ENCODE measurements around the gene BTBD8.

Gene BTBD8

GRCh38 chr1:92094090-92094489 lies 13.9 kb downstream of the BTBD8 start:
- DNase-seq (ENCODE audit: low read depth): no peak

GRCh38 chr1:92094595-92094994 lies 14.4 kb downstream of the BTBD8 start:
- DNase-seq (ENCODE audit: low read depth): no peak

- DNase-seq (ENCODE audit: low read depth): no peak
Measured at GRCh38 chr1:92095874-92096273, 15.7 kb downstream of the BTBD8 start.

- DNase-seq (ENCODE audit: low read depth): no peak
Measured at GRCh38 chr1:92096317-92096716, 16.2 kb downstream of the BTBD8 start.

GRCh38 chr1:92105546-92106081 lies 25.5 kb downstream of the BTBD8 start:
- no peak for DNase-seq (ENCODE audit: low read depth)

- no peak for DNase-seq (ENCODE audit: low read depth)
Measured at GRCh38 chr1:92108631-92109030, 28.5 kb downstream of the BTBD8 start.

- DNase-seq (ENCODE audit: low read depth): no peak
Measured at GRCh38 chr1:92117526-92117925, 37.4 kb downstream of the BTBD8 start.

GRCh38 chr1:92118826-92119225 lies 38.7 kb downstream of the BTBD8 start:
- DNase-seq (ENCODE audit: low read depth): no peak

GRCh38 chr1:92123868-92124267 lies 43.7 kb downstream of the BTBD8 start:
- DNase-seq (ENCODE audit: low read depth): no peak

- no peak for DNase-seq (ENCODE audit: low read depth)
Measured at GRCh38 chr1:92125204-92125603, 45.1 kb downstream of the BTBD8 start.

- no peak for DNase-seq (ENCODE audit: low read depth)
Measured at GRCh38 chr1:92126088-92126487, 45.9 kb downstream of the BTBD8 start.

GRCh38 chr1:92134331-92134730 lies 54.2 kb downstream of the BTBD8 start:
- no peak for DNase-seq (ENCODE audit: low read depth)

GRCh38 chr1:92136341-92136740 lies 56.2 kb downstream of the BTBD8 start:
- no peak for DNase-seq (ENCODE audit: low read depth)

- no peak for DNase-seq (ENCODE audit: low read depth)
Measured at GRCh38 chr1:92154934-92155333, 74.8 kb downstream of the BTBD8 start.

- no peak for DNase-seq (ENCODE audit: low read depth)
Measured at GRCh38 chr1:92159593-92159992, 79.4 kb downstream of the BTBD8 start.

GRCh38 chr1:92165389-92165788 lies 85.2 kb downstream of the BTBD8 start:
- no peak for DNase-seq (ENCODE audit: low read depth)

GRCh38 chr1:92167151-92167550 lies 87.0 kb downstream of the BTBD8 start:
- DNase-seq (ENCODE audit: low read depth): no peak

GRCh38 chr1:92168657-92169056 lies 88.5 kb downstream of the BTBD8 start:
- no peak for DNase-seq (ENCODE audit: low read depth)

GRCh38 chr1:92169214-92170005 lies 89.3 kb downstream of the BTBD8 start:
- DNase-seq (ENCODE audit: low read depth): no peak

GRCh38 chr1:92184632-92185031 lies 104.5 kb downstream of the BTBD8 start:
- DNase-seq (ENCODE audit: low read depth): no peak

- DNase-seq (ENCODE audit: low read depth): no peak
Measured at GRCh38 chr1:92186081-92186480, 105.9 kb downstream of the BTBD8 start.

- no peak for DNase-seq (ENCODE audit: low read depth)
Measured at GRCh38 chr1:92188436-92189255, 108.5 kb downstream of the BTBD8 start.

- DNase-seq (ENCODE audit: low read depth): no peak
Measured at GRCh38 chr1:92191726-92192125, 111.6 kb downstream of the BTBD8 start.

All from activated gamma-delta T cell treated with anti-CD3 and anti-CD28 coated beads, Interleukin-2, amount 50 U/mL, for 16 hours (primary cell).